ENCODE data around the gene POLR1E.

POLR1E gene

GRCh38 chr9:37538099-37538498 is 52.4 kb downstream of the POLR1E start:
- no peak for DNase-seq (ENCODE audit: low read depth in 2 of 2)

GRCh38 chr9:37539634-37540033 is 53.9 kb downstream of the POLR1E start:
- DNase-seq (ENCODE audit: low read depth in 2 of 2), result no peak

- DNase-seq (ENCODE audit: low read depth in 2 of 2), result no peak
These were observed 54.9 kb downstream of the POLR1E start for GRCh38 chr9:37540634-37541033.

- no peak for DNase-seq (ENCODE audit: low read depth in 2 of 2)
These were observed 55.7 kb downstream of the POLR1E start for GRCh38 chr9:37541465-37541864.

- no peak for DNase-seq (ENCODE audit: low read depth in 2 of 2)
These were observed 56.7 kb downstream of the POLR1E start for GRCh38 chr9:37542488-37542887.

- DNase-seq (ENCODE audit: low read depth in 2 of 2), result no peak
These were observed 57.1 kb downstream of the POLR1E start for GRCh38 chr9:37542895-37543294.

- no peak for DNase-seq (ENCODE audit: low read depth in 2 of 2)
These were observed 57.7 kb downstream of the POLR1E start for GRCh38 chr9:37543468-37543867.

- DNase-seq (ENCODE audit: low read depth in 2 of 2), result no peak
These were observed 61.7 kb downstream of the POLR1E start for GRCh38 chr9:37547328-37547878.

GRCh38 chr9:37549527-37549926 is 63.8 kb downstream of the POLR1E start:
- no peak for DNase-seq (ENCODE audit: low read depth in 2 of 2)

- DNase-seq (ENCODE audit: low read depth in 2 of 2), result no peak
These were observed 65.0 kb downstream of the POLR1E start for GRCh38 chr9:37550781-37551180.

GRCh38 chr9:37551468-37551867 is 65.7 kb downstream of the POLR1E start:
- no peak for DNase-seq (ENCODE audit: low read depth in 2 of 2)

GRCh38 chr9:37551888-37552287 is 66.1 kb downstream of the POLR1E start:
- no peak for DNase-seq (ENCODE audit: low read depth in 2 of 2)

All from stimulated activated CD8-positive, alpha-beta memory T cell treated with anti-CD3 and anti-CD28 coated beads, Interleukin-7, amount 100 ng/mL, for 4 hours (primary cell).